ENCODE data around the gene UPP1. TPM values are rescaled to one million over a fixed set of nuclear protein-coding genes. Genes with fewer than 3 reads are reported as not detected.

Gene UPP1
- total RNA-seq, 2 donors from 2014 or later, result 11.1 to 11.2 TPM

- H3K27ac ChIP-seq, result peak overlapping the region; percentile 96 to 98
- H3K4me1 ChIP-seq, result peaks cover 0 to 66% of the 10 kb centered on the region in 2 donors
- no peak for DNase-seq (ENCODE audit: low spot score)
Observed at GRCh38 chr7:48087349-48087748, 1.7 kb upstream of the UPP1 start.

GRCh38 chr7:48088559-48089045 lies 463 bp upstream of the UPP1 start:
- H3K9me3 ChIP-seq, result no peaks in the 10 kb centered on the region
- peak overlapping the region; percentile 55 to 86 for H3K4me3 ChIP-seq
- TF ChIP-seq, protein P1, sequence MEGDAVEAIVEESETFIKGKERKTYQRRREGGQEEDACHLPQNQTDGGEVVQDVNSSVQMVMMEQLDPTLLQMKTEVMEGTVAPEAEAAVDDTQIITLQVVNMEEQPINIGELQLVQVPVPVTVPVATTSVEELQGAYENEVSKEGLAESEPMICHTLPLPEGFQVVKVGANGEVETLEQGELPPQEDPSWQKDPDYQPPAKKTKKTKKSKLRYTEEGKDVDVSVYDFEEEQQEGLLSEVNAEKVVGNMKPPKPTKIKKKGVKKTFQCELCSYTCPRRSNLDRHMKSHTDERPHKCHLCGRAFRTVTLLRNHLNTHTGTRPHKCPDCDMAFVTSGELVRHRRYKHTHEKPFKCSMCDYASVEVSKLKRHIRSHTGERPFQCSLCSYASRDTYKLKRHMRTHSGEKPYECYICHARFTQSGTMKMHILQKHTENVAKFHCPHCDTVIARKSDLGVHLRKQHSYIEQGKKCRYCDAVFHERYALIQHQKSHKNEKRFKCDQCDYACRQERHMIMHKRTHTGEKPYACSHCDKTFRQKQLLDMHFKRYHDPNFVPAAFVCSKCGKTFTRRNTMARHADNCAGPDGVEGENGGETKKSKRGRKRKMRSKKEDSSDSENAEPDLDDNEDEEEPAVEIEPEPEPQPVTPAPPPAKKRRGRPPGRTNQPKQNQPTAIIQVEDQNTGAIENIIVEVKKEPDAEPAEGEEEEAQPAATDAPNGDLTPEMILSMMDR (IDR thresholded peaks at IDR 0.05), result no peak
- peak overlapping the region; percentile 96 to 98 for H3K27ac ChIP-seq
- no peaks in the 10 kb centered on the region for H3K27me3 ChIP-seq
- peaks cover 0 to 57% of the 10 kb centered on the region in 2 donors for H3K4me1 ChIP-seq
- H3K36me3 ChIP-seq, result peaks cover 9% of the 10 kb centered on the region
- DNase-seq (ENCODE audit: low spot score), result peak; percentile 94

More at GRCh38 chr7:48087349-48087748, 1.7 kb upstream of the UPP1 start:
- no peaks in the 10 kb centered on the region for H3K27me3 ChIP-seq
- H3K9me3 ChIP-seq, result no peaks in the 10 kb centered on the region
- no peaks in the 10 kb centered on the region for H3K36me3 ChIP-seq
- TF ChIP-seq, protein P1 (IDR thresholded peaks at IDR 0.05), result no peak
- no peak overlapping the region for H3K4me3 ChIP-seq

GRCh38 chr7:48090095-48090805 lies 1.2 kb downstream of the UPP1 start:
- peak; percentile 76 for DNase-seq (ENCODE audit: low spot score)
- Histone ChIP-seq H3K36me3 (peaks cover 20% of the 10 kb centered on the region), H3K9me3 (no peaks in the 10 kb centered on the region), H3K4me3 (peak overlapping the region; percentile 55 to 86), H3K27ac (peak overlapping the region; percentile 96 to 98), H3K4me1 (peaks cover 0 to 40% of the 10 kb centered on the region in 2 donors), H3K27me3 (no peaks in the 10 kb centered on the region)
- TF ChIP-seq, protein P1 (IDR thresholded peaks at IDR 0.05), result no peak

GRCh38 chr7:48091506-48092433 lies 2.7 kb downstream of the UPP1 start:
- TF ChIP-seq, protein P1 (IDR thresholded peaks at IDR 0.05), result no peak
- Histone ChIP-seq H3K27ac (no peak overlapping the region), H3K4me3 (no peak overlapping the region), H3K27me3 (no peaks in the 10 kb centered on the region), H3K9me3 (no peaks in the 10 kb centered on the region), H3K4me1 (peaks cover 0 to 32% of the 10 kb centered on the region in 2 donors), H3K36me3 (peaks cover 30% of the 10 kb centered on the region)
- no peak for DNase-seq (ENCODE audit: low spot score)

DNA sequence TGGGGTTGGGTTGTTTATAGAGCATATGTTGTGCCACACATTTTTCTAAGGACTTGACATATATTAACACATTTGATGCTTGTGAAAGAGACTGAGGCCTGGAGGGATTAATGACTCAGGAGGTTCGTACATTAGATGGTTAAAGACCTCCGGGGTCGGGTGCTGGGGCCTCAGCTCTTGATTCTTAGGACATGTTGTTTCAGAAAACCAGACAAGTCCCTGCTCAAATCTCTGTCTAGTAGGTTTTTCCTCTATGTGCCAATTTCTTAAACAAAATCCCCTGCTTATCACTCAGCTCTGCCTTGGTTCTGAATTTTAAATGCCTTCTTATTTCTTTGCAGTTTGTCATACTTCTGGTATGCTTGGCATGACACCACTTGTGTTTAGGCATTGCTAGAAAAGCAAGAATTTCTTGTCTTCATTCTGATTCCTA lies 5.8 kb downstream of the UPP1 start:
- peaks cover 37% of the 10 kb centered on the region for H3K36me3 ChIP-seq
- TF ChIP-seq, protein P1 (IDR thresholded peaks at IDR 0.05), result no peak
- no peak overlapping the region for H3K4me3 ChIP-seq
- DNase-seq (ENCODE audit: low spot score), result no peak
- peaks cover 0 to 13% of the 10 kb centered on the region in 2 donors for H3K4me1 ChIP-seq
- no peak overlapping the region for H3K27ac ChIP-seq
- no peaks in the 10 kb centered on the region for H3K9me3 ChIP-seq
- H3K27me3 ChIP-seq, result no peaks in the 10 kb centered on the region
